Kidney (tissue), 14 donors: ENCODE measurements around the gene IRX2. TPM values are rescaled to one million over a fixed set of nuclear protein-coding genes. Genes with fewer than 3 reads are reported as not detected.

ENCODE experiments used
- DNase-seq, 5 donors: peaks; one replicate each; pipeline ENCODE4 v3.0.0-alpha.2; 2013 to 2020
- FAIRE-seq: peaks from 2 replicates; lab custom pipeline; 2012; peaks lifted over from hg19 to GRCh38; lab: Jason Lieb, UNC
- H3K27ac ChIP-seq, 2 donors: one replicate each; pipeline ENCODE4 v1.7.0; 2013; ENCODE audit warnings: low read depth in 2 of 2, low read length in 2 of 2, inconsistent platforms in 1 of 2
- H3K27me3 ChIP-seq: one replicate; pipeline ENCODE4 v1.7.1; 2013; ENCODE audit warnings: low read length, inconsistent platforms; ENCODE audit not compliant: control insufficient read depth, insufficient read depth
- H3K36me3 ChIP-seq, 3 donors: one replicate each; pipeline versions ENCODE4 v1.7.0 to v1.7.1; 2013; ENCODE audit warnings: low read length in 3 of 3, control low read depth in 1 of 3, inconsistent platforms in 1 of 3; ENCODE audit not compliant: insufficient read depth in 3 of 3, control insufficient read depth in 2 of 3
- H3K4me1 ChIP-seq, 3 donors: one replicate each; pipeline versions ENCODE4 v1.7.0 to v1.7.1; 2013; ENCODE audit warnings: low read length in 3 of 3, inconsistent platforms in 1 of 3, low read depth in 1 of 3; ENCODE audit not compliant: control insufficient read depth in 2 of 3, insufficient read depth in 2 of 3
- H3K4me3 ChIP-seq, 3 donors: one replicate each; pipeline versions ENCODE4 v1.7.0 to v1.8.1; 2013; ENCODE audit warnings: low read length in 3 of 3, control low read depth in 1 of 3, inconsistent platforms in 1 of 3
- H3K9ac ChIP-seq, 3 donors: one replicate each; pipeline versions ENCODE4 v1.7.0 to v1.7.1; 2013; ENCODE audit warnings: low read length in 3 of 3, control low read depth in 1 of 3, inconsistent platforms in 1 of 3
- H3K9me3 ChIP-seq, 3 donors: one replicate each; pipeline versions ENCODE4 v1.7.0 to v1.7.1; 2013; ENCODE audit warnings: low read length in 3 of 3, control low read depth in 1 of 3, inconsistent platforms in 1 of 3; ENCODE audit not compliant: control insufficient read depth in 2 of 3, insufficient read depth in 1 of 3
- CTCF ChIP-seq: IDR thresholded peaks from 3 replicates; pipeline ENCODE4 v1.5.1; 2012; ENCODE audit warnings: mild to moderate bottlenecking, moderate library complexity, borderline replicate concordance; ENCODE audit not compliant: insufficient read depth; ENCODE audit errors: extremely low read depth
- intact Hi-C: fragments of 100-400 bp; cut with DNase I; formaldehyde crosslinking; loops from one replicate; pipeline ENCODE4 v1.11.1; 2022
- polyA plus RNA-seq: library from polyadenylated mRNA; stranded (reverse); fragments of 350-450 nt; fragmentation: Illumina TruSeq; extraction: RNeasy Lipid Tissue Mini Kit (QIAGEN cat#74804); gene quantifications from one replicate; pipeline ENCODE4 v1.2.3, GENCODE V29; 2014; ENCODE audit warnings: low read depth, low replicate concordance; ENCODE audit not compliant: insufficient read depth
- total RNA-seq: library from RNA; stranded (reverse); fragmentation: NEBNext Ultra II Directional; extraction: Animal tissue kit (Norgen Biotek cat#: 25700); gene quantifications from one replicate; pipeline ENCODE4 v1.2.1, GENCODE V29; 2021
- donor health status: control.
- donor health status: control.
- donor health status: control.
- donor health status: control.
- donor health status: control.
- donor health status: DM: yes; HTN: yes; CAD: no.
- donor health status: Normal renal cell carcinoma (clear cell type).

IRX2 gene
- total and polyA plus RNA-seq, 2 donors from 2014 or later: 11.7 to 44.2 TPM

GRCh38 chr5:2749514-2750025, 1.9 kb downstream of the IRX2 start:
- DNase-seq (no peak), FAIRE-seq (no peak)
- H3K9ac ChIP-seq: no peak overlapping the region
- TF ChIP-seq CTCF: no peak
- H3K9me3 ChIP-seq: peaks cover 0 to 1% (median 0%) of the 10 kb centered on the region in 3 donors
- peak overlapping the region in 1 of 3 donors; percentile 51 for H3K4me3 ChIP-seq
- H3K36me3 ChIP-seq: no peaks in the 10 kb centered on the region
- no peak overlapping the region for H3K27ac ChIP-seq
- intact Hi-C loops: no loop called here
- H3K27me3 ChIP-seq: peaks cover 51% of the 10 kb centered on the region
- peaks cover 0 to 6% (median 0%) of the 10 kb centered on the region in 3 donors for H3K4me1 ChIP-seq

- intact Hi-C loops: no loop called here
- Histone ChIP-seq H3K9me3 (peaks cover 0 to 1% (median 0%) of the 10 kb centered on the region in 3 donors), H3K27ac (no peak overlapping the region), H3K4me1 (peaks cover 0 to 6% (median 0%) of the 10 kb centered on the region in 3 donors), H3K36me3 (no peaks in the 10 kb centered on the region), H3K9ac (no peak overlapping the region), H3K27me3 (peaks cover 53% of the 10 kb centered on the region), H3K4me3 (peak overlapping the region in 1 of 3 donors; percentile 51)
- TF ChIP-seq CTCF: no peak
- no peak for DNase-seq
- FAIRE-seq: no peak
Measured at GRCh38 chr5:2748861-2749513, 2.5 kb downstream of the IRX2 start.

- FAIRE-seq: no peak
- H3K4me3 ChIP-seq: no peak overlapping the region
- peak overlapping the region in 1 of 3 donors; percentile 78 for H3K9ac ChIP-seq
- no peaks in the 10 kb centered on the region for H3K36me3 ChIP-seq
- DNase-seq: no peak
- H3K9me3 ChIP-seq: peaks cover 0 to 1% (median 0%) of the 10 kb centered on the region in 3 donors
- H3K4me1 ChIP-seq: peaks cover 0 to 6% (median 0%) of the 10 kb centered on the region in 3 donors
- no peak overlapping the region for H3K27ac ChIP-seq
- TF ChIP-seq CTCF: no peak
- peaks cover 54% of the 10 kb centered on the region for H3K27me3 ChIP-seq
- intact Hi-C loops: no loop called here
Measured at GRCh38 chr5:2748179-2748860, 3.2 kb downstream of the IRX2 start.
